Naive thymus-derived CD4-positive, alpha-beta T cell (primary cell): ENCODE measurements around the gene LCN12. TPM values are rescaled to one million over a fixed set of nuclear protein-coding genes. Genes with fewer than 3 reads are reported as not detected.

ENCODE experiments used
- ATAC-seq: fragments of 150-1000 bp; cut with Tn5 transposase; 2 replicates; pipeline ENCODE4 v1.10.0; 2021; ENCODE audit warnings: mild to moderate bottlenecking, moderate library complexity
- CTCF ChIA-PET: fragments of 350-600 bp; sonication (Branson Sonifier 250); formaldehyde crosslinking; loops from one replicate; lab custom pipeline; 2021; ENCODE audit warnings: antibody characterized with exemption; lab: Charles Lee
- POLR2A ChIA-PET: fragments of 350-600 bp; sonication (Branson Sonifier 250); formaldehyde crosslinking; loops from one replicate; lab custom pipeline; 2021; ENCODE audit warnings: antibody characterized with exemption, inconsistent platforms; lab: Charles Lee
- DNase-seq, 9 donors: peaks; one replicate each; pipeline versions ENCODE4 v3.0.0 to v3.0.0-alpha.2; 2020 to 2022; ENCODE audit warnings: mixed read lengths in 1 of 9
- H3K27ac ChIP-seq: one replicate; pipeline ENCODE4 v1.7.0; 2013; ENCODE audit warnings: mild to moderate bottlenecking, low read depth, low read length, moderate library complexity
- H3K27me3 ChIP-seq, 2 donors: one replicate each; pipeline ENCODE4 v1.7.0; 2013; ENCODE audit warnings: low read length in 2 of 2, mild to moderate bottlenecking in 2 of 2, moderate library complexity in 2 of 2; ENCODE audit not compliant: control insufficient read depth in 2 of 2, insufficient read depth in 2 of 2
- H3K36me3 ChIP-seq, 3 experiments: 1 replicate in 2 of 3; 2 replicates in 1 of 3; pipeline ENCODE4 v1.7.0; 2013; ENCODE audit warnings: low read length in 3 of 3, mild to moderate bottlenecking in 3 of 3, moderate library complexity in 1 of 3; ENCODE audit not compliant: insufficient read depth in 3 of 3, control insufficient read depth in 2 of 3
- H3K4me1 ChIP-seq, 2 donors: one replicate each; pipeline ENCODE4 v1.7.0; 2013; ENCODE audit warnings: low read length in 2 of 2, mild to moderate bottlenecking in 2 of 2, moderate library complexity in 1 of 2; ENCODE audit not compliant: control insufficient read depth in 2 of 2, insufficient read depth in 2 of 2
- H3K4me3 ChIP-seq: 2 replicates; pipeline ENCODE4 v1.7.0; 2013; ENCODE audit warnings: mild to moderate bottlenecking, low read length
- H3K9me3 ChIP-seq, 3 experiments: 1 replicate in 2 of 3; 2 replicates in 1 of 3; pipeline ENCODE4 v1.7.0; 2013; ENCODE audit warnings: low read length in 3 of 3; ENCODE audit not compliant: control insufficient read depth in 2 of 3
- H3K27ac Mint-ChIP-seq, 9 donors: one replicate each; pipeline ENCODE4 v1.8.0; 2020 to 2022; ENCODE audit warnings: mixed read lengths in 9 of 9, mild to moderate bottlenecking in 8 of 9, moderate library complexity in 5 of 9, inconsistent platforms in 2 of 9
- H3K27me3 Mint-ChIP-seq, 5 donors: one replicate each; pipeline ENCODE4 v1.8.0; 2021 to 2022; ENCODE audit warnings: mixed read lengths in 5 of 5, mild to moderate bottlenecking in 1 of 5
- H3K36me3 Mint-ChIP-seq, 5 donors: one replicate each; pipeline ENCODE4 v1.8.0; 2020 to 2022; ENCODE audit warnings: mixed read lengths in 5 of 5, mild to moderate bottlenecking in 3 of 5, inconsistent platforms in 1 of 5
- H3K4me1 Mint-ChIP-seq, 7 donors: one replicate each; pipeline ENCODE4 v1.8.0; 2020 to 2022; ENCODE audit warnings: mixed read lengths in 7 of 7, mild to moderate bottlenecking in 3 of 7, inconsistent platforms in 1 of 7
- H3K4me3 Mint-ChIP-seq, 10 donors: one replicate each; pipeline ENCODE4 v1.8.0; 2020 to 2022; ENCODE audit warnings: mild to moderate bottlenecking in 10 of 10, mixed read lengths in 10 of 10, moderate library complexity in 6 of 10, inconsistent platforms in 2 of 10
- H3K9me3 Mint-ChIP-seq, 11 donors: one replicate each; pipeline ENCODE4 v1.8.0; 2020 to 2022; ENCODE audit warnings: mixed read lengths in 11 of 11, mild to moderate bottlenecking in 4 of 11, inconsistent platforms in 1 of 11, moderate library complexity in 1 of 11
- intact Hi-C, 2 donors: fragments of 100-400 bp; cut with micrococcal nuclease; formaldehyde crosslinking; loops; one replicate each; pipeline ENCODE4 v1.15.1; 2023
- polyA plus RNA-seq, 2 donors: library from polyadenylated mRNA; unstranded; fragments of 300-500 nt; fragmentation: Illumina TruSeq; gene quantifications; one replicate each; pipeline ENCODE4 v1.2.3, GENCODE V29; 2021
- total RNA-seq, 6 experiments: library from RNA in 5 of 6; stranded (reverse) in 5 of 6; gene quantifications; 1 replicate in 5 of 6; 2 replicates in 1 of 6; pipeline ENCODE4 v1.2.3 and lab custom pipeline; 2021 to 2026

LCN12 gene
- total and polyA plus RNA-seq, 7 experiments from 2014 or later, result 0.89 to 4.9 (median 2.6) TPM; not detected in 2

DNA sequence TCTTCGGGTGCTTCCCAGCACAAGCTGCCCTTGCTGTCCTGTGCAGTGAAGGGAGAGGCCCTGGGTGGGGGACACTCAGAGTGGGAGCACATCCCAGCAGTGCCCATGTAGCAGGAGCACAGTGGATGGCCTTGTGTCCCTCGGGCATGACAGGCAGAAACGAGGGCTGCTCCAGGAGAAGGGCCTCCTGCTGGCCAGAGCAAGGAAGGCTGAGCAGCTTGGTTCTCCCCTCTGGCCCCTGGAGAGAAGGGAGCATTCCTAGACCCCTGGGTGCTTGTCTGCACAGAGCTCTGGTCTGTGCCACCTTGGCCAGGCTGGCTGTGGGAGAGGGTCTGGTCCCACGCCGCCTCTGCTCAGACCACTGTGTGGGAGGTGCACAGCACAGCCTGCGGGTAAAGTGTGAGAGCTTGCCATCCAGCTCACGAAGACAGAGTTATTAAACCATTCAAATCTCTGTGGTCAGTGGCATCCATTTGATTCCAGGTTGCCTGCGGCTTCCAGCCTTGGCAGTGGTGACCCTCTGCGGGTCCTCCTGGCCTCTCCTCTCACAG, 25.8 kb upstream of the LCN12 start:
- Histone ChIP-seq H3K27ac (no peak overlapping the region), H3K4me1 (no peaks in the 10 kb centered on the region), H3K36me3 (peaks cover 0 to 54% (median 3%) of the 10 kb centered on the region in 3 experiments), H3K27me3 (no peaks in the 10 kb centered on the region), H3K4me3 (no peak overlapping the region), H3K9me3 (no peaks in the 10 kb centered on the region)
- ATAC-seq (peak; percentile 18), DNase-seq (no peak)
- Mint-ChIP-seq H3K27me3 (no peaks in the 10 kb centered on the region), H3K4me3 (no peak overlapping the region), H3K4me1 (peaks cover 0 to 10% (median 6%) of the 10 kb centered on the region in 7 donors), H3K36me3 (peaks cover 0 to 20% (median 6%) of the 10 kb centered on the region in 5 donors), H3K9me3 (no peaks in the 10 kb centered on the region), H3K27ac (no peak overlapping the region)
- ChIA-PET CTCF (interaction anchor here (0.5 kb wide), 1 partner anchor 109 kb away, joined by 3 read pairs; no protein-coding TSS in a partner anchor), POLR2A (no interaction called here)
- intact Hi-C loops, result no loop called here

- intact Hi-C loops, result no loop called here
- H3K4me3 Mint-ChIP-seq, result no peak overlapping the region
- Histone ChIP-seq H3K9me3 (no peaks in the 10 kb centered on the region), H3K27ac (peak overlapping the region; percentile 14), H3K4me3 (no peak overlapping the region), H3K27me3 (no peaks in the 10 kb centered on the region), H3K36me3 (peaks cover 0 to 49% (median 3%) of the 10 kb centered on the region in 3 experiments), H3K4me1 (no peaks in the 10 kb centered on the region)
- DNase-seq (no peak), ATAC-seq (no peak)
- ChIA-PET POLR2A (no interaction called here), CTCF (no interaction called here)
- peaks cover 0 to 23% (median 6%) of the 10 kb centered on the region in 5 donors for H3K36me3 Mint-ChIP-seq
- no peaks in the 10 kb centered on the region for H3K27me3 Mint-ChIP-seq
- H3K27ac Mint-ChIP-seq, result no peak overlapping the region
- peaks cover 0 to 10% (median 6%) of the 10 kb centered on the region in 7 donors for H3K4me1 Mint-ChIP-seq
- H3K9me3 Mint-ChIP-seq, result no peaks in the 10 kb centered on the region
Observed at GRCh38 chr9:136926749-136927148, 25.3 kb upstream of the LCN12 start.

DNA sequence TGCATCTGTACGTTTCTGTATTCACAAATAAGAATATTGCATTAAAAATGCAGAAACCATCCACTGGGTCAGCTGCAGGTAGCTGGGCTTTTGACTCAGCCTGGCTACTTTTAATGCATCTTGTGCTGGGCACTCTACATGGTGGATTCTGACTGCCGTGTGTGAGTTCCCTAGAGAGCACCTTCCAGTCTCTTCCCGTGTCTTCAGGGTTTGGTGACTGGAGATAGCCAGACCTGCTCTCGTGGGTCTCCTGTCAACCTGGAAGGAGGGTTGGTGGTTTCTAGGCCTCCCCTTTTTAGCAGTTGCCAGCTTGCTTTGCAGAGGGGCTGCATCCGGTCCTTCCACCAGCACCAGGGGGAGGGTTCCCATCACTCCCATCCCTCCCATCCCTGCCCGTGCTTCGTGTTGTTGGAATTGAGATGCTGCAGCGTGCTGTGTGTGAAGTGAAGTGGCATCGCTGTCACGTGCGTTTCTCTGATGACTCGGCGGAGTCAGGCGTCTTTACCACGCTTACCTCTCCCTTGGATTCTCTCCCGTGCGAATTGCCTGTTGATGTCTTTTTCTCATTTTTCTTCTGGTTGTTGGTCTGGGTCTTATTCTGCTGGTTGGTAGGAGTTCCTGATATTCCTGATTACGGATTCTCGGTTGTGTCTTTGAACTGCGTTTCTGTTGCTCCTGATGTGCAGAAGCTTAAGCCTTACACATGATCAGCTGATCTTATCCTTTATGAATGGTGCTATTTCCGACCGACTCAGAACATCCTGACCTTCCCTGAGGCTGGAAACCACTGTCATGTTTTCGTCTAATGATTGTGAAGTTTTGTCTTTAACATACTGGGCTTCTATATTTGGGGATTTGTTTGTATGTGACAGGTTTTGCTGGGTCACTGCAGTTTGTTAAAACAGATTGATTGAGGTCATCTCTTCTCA, 24.5 kb upstream of the LCN12 start:
- Histone ChIP-seq H3K36me3 (peaks cover 0 to 40% (median 3%) of the 10 kb centered on the region in 3 experiments), H3K9me3 (no peaks in the 10 kb centered on the region), H3K4me1 (no peaks in the 10 kb centered on the region), H3K4me3 (no peak overlapping the region), H3K27me3 (no peaks in the 10 kb centered on the region), H3K27ac (peak overlapping the region; percentile 14)
- CTCF ChIA-PET, result no interaction called here
- DNase-seq, result no peak
- intact Hi-C loops, result no loop called here
- Mint-ChIP-seq H3K27me3 (no peaks in the 10 kb centered on the region), H3K9me3 (no peaks in the 10 kb centered on the region), H3K27ac (peak overlapping the region in 7 of 9 donors; percentile 5 to 67 (median 63)), H3K4me1 (peaks cover 0 to 13% (median 6%) of the 10 kb centered on the region in 7 donors), H3K4me3 (no peak overlapping the region), H3K36me3 (peaks cover 0 to 25% (median 6%) of the 10 kb centered on the region in 5 donors)
- POLR2A ChIA-PET, result no interaction called here
- no peak for ATAC-seq

- H3K9me3 Mint-ChIP-seq, result no peaks in the 10 kb centered on the region
- no peaks in the 10 kb centered on the region for H3K9me3 ChIP-seq
- DNase-seq, result no peak
- no peak overlapping the region for H3K4me3 Mint-ChIP-seq
- no peaks in the 10 kb centered on the region for H3K4me1 ChIP-seq
- intact Hi-C loops, result no loop called here
- peaks cover 0 to 9% (median 8%) of the 10 kb centered on the region in 7 donors for H3K4me1 Mint-ChIP-seq
- no peaks in the 10 kb centered on the region for H3K27me3 ChIP-seq
- ChIA-PET POLR2A (no interaction called here), CTCF (no interaction called here)
- peaks cover 0 to 37% (median 3%) of the 10 kb centered on the region in 3 experiments for H3K36me3 ChIP-seq
- ATAC-seq, result peak; percentile 45
- H3K27me3 Mint-ChIP-seq, result no peaks in the 10 kb centered on the region
- no peak overlapping the region for H3K4me3 ChIP-seq
- H3K27ac ChIP-seq, result no peak overlapping the region
- peak overlapping the region in 3 of 9 donors; percentile 20 to 57 (median 56) for H3K27ac Mint-ChIP-seq
- H3K36me3 Mint-ChIP-seq, result peaks cover 0 to 25% (median 3%) of the 10 kb centered on the region in 5 donors
Observed at GRCh38 chr9:136928591-136928990, 23.5 kb upstream of the LCN12 start.

DNA sequence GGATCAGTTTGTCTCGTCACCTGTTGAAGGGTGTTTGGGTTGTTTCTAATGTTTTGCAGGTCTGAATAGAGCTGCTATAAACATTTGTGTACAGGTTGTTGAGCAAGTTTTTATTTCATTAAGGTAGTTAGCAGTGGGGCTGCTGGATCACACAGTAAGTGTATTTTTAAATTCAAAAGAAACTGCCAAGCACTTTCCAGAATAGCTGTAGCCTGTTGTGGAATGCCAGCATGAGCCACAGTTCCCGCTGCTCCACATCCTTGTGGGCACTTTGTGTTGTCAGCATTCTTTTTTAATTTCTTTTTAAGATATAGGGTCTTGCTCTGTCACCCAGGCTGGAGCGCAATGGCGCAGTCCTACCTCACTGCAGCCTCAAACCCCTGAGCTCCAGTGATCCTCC, 22.1 kb upstream of the LCN12 start:
- peak overlapping the region in 2 of 9 donors; percentile 31 to 74 for H3K27ac Mint-ChIP-seq
- H3K9me3 ChIP-seq, result no peaks in the 10 kb centered on the region
- no peak for ATAC-seq
- no peak overlapping the region for H3K4me3 ChIP-seq
- ChIA-PET POLR2A (interaction anchor here (0.7 kb wide), 1 partner anchor 367 kb away, joined by 6 read pairs; no protein-coding TSS in a partner anchor), CTCF (interaction anchor here (0.6 kb wide), 1 partner anchor 127 kb away, joined by 3 read pairs; no protein-coding TSS in a partner anchor)
- no peaks in the 10 kb centered on the region for H3K27me3 Mint-ChIP-seq
- H3K27ac ChIP-seq, result no peak overlapping the region
- no peak for DNase-seq
- peaks cover 0 to 25% (median 3%) of the 10 kb centered on the region in 5 donors for H3K36me3 Mint-ChIP-seq
- peaks cover 0 to 25% (median 0%) of the 10 kb centered on the region in 3 experiments for H3K36me3 ChIP-seq
- intact Hi-C loops, result no loop called here
- H3K9me3 Mint-ChIP-seq, result no peaks in the 10 kb centered on the region
- no peaks in the 10 kb centered on the region for H3K4me1 ChIP-seq
- no peak overlapping the region for H3K4me3 Mint-ChIP-seq
- no peaks in the 10 kb centered on the region for H3K27me3 ChIP-seq
- H3K4me1 Mint-ChIP-seq, result peaks cover 0 to 12% (median 8%) of the 10 kb centered on the region in 7 donors

GRCh38 chr9:136931611-136932130, 20.4 kb upstream of the LCN12 start:
- ATAC-seq, result no peak
- Mint-ChIP-seq H3K4me3 (no peak overlapping the region), H3K36me3 (peaks cover 0 to 24% (median 3%) of the 10 kb centered on the region in 5 donors), H3K9me3 (peaks cover 0 to 2% (median 0%) of the 10 kb centered on the region in 11 donors), H3K4me1 (peaks cover 0 to 16% (median 10%) of the 10 kb centered on the region in 7 donors), H3K27ac (peak overlapping the region in 4 of 9 donors; percentile 25 to 64 (median 42)), H3K27me3 (no peaks in the 10 kb centered on the region)
- no peak for DNase-seq
- intact Hi-C loops, result no loop called here
- H3K36me3 ChIP-seq, result peaks cover 0 to 8% (median 0%) of the 10 kb centered on the region in 3 experiments
- H3K4me3 ChIP-seq, result no peak overlapping the region
- H3K4me1 ChIP-seq, result no peaks in the 10 kb centered on the region
- no peaks in the 10 kb centered on the region for H3K9me3 ChIP-seq
- POLR2A ChIA-PET, result interaction anchor here (0.7 kb wide), 1 partner anchor 147 kb away, joined by 4 read pairs; no protein-coding TSS in a partner anchor
- no peaks in the 10 kb centered on the region for H3K27me3 ChIP-seq
- CTCF ChIA-PET, result no interaction called here
- no peak overlapping the region for H3K27ac ChIP-seq
